Coronary artery (tissue), 2 donors: ENCODE results near the gene KCNK1.
"Not testable (repeated sequence)": the region's sequence is repeated elsewhere in the genome, so short reads cannot be mapped to it uniquely, and the experiment has no call there.

Experiments
- DNase-seq: peaks from one replicate; pipeline ENCODE4 v3.0.0-alpha.2; 2017; ENCODE audit warnings: low spot score
- H3K27ac ChIP-seq, 2 donors: fragments of 200-600 bp; sonication (generic); one replicate each; pipeline ENCODE4 v1.5.1; 2016 to 2019
- H3K4me3 ChIP-seq: fragments of 200-600 bp; sonication (generic); 2 replicates; pipeline ENCODE4 v1.5.1; 2016; ENCODE audit warnings: mild to moderate bottlenecking, moderate library complexity
- TF ChIP-seq, protein P1 (sequence below): fragments of 200-600 bp; sonication (generic); IDR thresholded peaks from one replicate; pipeline ENCODE4 v1.5.1; 2019; ENCODE audit warnings: antibody characterized with exemption

The KCNK1 gene

DNA sequence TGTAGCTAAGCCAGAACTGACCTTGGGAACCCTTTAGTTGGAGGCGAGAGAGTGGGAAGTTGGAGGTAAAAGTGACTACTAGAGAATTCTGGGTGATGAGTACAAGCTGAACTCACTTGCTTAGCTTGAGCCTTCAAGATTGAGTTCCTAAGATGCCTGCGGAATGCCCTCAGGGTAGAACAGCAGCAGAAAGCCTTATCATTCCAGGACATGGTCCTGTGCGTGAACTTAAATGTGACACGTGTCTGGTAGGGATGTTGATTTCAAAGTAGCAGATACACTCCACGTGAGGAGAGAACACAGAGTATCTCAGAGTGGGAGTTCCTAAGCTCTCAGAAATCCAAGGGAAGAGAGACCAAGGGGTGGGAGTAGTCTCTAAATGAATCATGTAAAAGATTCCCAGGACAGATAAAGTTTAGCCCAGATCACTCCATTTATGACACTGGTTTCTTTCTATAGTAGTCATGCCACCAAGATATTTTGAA is 60.1 kb downstream of the KCNK1 start:
- Histone ChIP-seq H3K4me3 (no peak overlapping the region), H3K27ac (no peak overlapping the region)
- DNase-seq: no peak
- TF ChIP-seq, protein P1, sequence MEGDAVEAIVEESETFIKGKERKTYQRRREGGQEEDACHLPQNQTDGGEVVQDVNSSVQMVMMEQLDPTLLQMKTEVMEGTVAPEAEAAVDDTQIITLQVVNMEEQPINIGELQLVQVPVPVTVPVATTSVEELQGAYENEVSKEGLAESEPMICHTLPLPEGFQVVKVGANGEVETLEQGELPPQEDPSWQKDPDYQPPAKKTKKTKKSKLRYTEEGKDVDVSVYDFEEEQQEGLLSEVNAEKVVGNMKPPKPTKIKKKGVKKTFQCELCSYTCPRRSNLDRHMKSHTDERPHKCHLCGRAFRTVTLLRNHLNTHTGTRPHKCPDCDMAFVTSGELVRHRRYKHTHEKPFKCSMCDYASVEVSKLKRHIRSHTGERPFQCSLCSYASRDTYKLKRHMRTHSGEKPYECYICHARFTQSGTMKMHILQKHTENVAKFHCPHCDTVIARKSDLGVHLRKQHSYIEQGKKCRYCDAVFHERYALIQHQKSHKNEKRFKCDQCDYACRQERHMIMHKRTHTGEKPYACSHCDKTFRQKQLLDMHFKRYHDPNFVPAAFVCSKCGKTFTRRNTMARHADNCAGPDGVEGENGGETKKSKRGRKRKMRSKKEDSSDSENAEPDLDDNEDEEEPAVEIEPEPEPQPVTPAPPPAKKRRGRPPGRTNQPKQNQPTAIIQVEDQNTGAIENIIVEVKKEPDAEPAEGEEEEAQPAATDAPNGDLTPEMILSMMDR: no peak

DNA sequence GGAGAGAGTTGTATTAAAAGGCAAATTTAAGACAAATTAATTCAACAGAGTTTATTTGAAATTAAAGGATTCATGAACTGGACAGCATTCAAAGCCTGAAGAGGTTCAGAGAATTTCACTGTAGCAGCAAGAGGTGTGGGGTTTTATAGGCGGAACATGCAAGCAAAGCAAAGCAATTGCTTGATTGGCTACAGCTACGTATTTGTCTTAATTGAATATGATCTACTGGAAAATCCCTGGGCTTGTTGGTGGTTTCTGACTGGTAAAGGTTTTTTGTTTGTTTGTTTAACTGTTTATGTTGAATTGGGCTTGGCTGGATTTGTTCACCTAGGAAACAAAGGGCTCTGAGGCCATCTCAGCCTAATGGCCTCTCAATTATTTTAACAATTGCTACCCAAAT is 61.5 kb downstream of the KCNK1 start:
- TF ChIP-seq, protein P1: no peak
- no peak for DNase-seq
- H3K4me3 ChIP-seq: no peak overlapping the region
- no peak overlapping the region for H3K27ac ChIP-seq

DNA sequence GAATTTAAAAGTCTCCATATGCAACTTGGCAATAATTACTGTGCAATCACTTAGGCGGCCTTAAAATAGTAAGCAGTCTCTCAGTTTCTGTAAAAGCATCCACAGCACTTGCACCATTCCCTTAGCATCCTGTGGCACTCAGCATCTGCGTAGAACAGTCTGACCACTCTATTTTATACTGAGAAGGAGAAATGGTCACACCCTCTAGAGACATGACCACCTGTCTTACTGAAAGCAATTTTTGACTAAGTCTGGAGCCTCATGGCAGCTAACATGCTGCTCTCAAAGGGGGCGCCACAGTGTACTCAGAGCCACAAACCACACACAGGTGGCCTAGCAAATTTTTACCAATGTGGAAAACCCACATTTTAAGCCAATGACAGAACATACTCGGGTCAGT is 62.0 kb downstream of the KCNK1 start:
- DNase-seq: no peak
- TF ChIP-seq, protein P1: no peak
- Histone ChIP-seq H3K4me3 (no peak overlapping the region), H3K27ac (no peak overlapping the region)

DNA sequence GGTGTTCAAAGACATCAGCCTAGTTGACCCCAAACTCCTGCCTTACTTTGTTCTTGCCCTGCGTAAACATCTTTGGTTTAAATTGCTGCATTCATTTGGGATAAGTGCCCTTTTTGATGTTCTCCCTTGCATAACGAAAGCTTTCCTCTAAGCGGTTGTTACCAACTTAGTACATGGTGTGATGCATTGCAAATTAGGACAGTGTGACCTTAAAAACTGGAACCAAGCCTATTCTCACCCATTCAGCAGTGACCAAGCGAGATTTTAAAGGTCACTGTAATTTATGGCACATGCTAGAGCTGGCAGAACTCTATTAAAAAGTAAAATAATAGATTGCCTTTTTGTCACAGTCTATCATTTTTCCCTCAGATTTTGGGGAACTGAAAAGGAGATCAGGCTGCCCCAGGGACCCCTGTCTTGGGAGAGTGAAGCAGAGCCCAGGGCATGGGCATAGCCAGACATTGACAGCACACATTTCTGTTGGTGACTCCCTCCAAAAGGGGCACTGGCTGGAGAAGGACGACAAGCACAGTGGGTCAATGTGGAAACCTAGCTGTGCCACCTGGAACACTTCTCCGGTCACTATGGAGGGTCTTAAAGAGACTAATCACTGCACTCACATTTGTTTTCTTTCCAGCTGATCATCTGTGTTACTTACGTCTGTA is 63.9 kb downstream of the KCNK1 start:
- no peak overlapping the region for H3K27ac ChIP-seq
- no peak overlapping the region for H3K4me3 ChIP-seq
- TF ChIP-seq, protein P1: no peak
- DNase-seq: no peak

DNA sequence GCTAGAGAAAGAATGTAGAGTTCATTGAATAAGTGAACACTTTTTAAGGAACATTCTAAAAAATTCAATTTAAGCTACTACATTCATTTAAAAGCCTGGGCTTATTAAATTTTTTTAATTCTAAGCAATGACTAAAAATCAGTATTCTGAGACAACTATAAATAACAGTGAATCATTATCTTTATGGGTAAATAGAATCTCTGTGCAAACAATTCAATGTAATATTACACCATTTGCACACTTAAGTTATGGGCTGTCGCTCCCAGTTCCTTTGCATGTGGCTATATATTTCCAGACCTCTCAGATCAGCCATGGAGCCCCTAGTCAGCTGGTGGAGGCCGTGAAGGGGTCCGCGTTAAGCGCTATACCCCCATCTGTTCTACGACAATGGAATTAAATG is 65.1 kb downstream of the KCNK1 start:
- TF ChIP-seq, protein P1: no peak
- Histone ChIP-seq H3K27ac (no peak overlapping the region), H3K4me3 (no peak overlapping the region)
- no peak for DNase-seq

DNA sequence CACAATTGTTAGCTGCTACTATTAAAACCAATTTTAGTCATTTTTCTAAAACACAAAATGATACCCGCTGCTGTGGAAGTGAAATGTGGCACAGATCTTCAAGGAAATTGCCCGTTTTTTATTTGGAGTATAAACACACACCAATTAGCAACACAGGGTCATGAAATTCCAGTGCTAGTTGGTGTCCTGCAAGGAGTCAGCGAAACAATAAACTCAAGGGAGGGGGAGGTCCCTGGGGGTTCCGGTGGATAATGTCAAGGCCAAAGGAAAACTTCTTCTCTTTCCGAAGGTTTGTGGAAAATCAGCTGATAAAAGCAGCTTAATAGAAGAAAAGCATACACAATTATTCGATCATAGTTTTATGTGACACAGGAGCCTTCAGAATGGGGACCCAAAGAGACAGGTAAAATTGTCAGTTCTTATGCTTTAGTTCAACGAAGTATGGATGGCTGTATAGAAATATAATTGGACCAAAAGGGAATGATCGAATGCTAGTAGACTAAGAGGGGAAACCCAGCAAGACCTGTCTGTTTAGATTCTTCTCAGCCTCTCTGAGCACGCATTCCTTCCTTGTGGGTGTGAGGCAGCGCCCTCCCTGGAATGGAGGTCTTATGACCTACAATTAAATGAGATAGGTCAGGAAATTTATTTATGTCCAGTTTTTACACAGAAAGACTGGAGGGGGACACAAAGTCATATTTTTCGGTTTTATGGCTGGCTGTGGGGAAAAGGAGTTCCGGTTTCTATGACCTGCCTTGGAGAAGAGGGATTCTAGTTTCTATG is 65.9 kb downstream of the KCNK1 start:
- H3K27ac ChIP-seq: no peak overlapping the region
- no peak for DNase-seq
- TF ChIP-seq, protein P1: no peak
- no peak overlapping the region for H3K4me3 ChIP-seq

DNA sequence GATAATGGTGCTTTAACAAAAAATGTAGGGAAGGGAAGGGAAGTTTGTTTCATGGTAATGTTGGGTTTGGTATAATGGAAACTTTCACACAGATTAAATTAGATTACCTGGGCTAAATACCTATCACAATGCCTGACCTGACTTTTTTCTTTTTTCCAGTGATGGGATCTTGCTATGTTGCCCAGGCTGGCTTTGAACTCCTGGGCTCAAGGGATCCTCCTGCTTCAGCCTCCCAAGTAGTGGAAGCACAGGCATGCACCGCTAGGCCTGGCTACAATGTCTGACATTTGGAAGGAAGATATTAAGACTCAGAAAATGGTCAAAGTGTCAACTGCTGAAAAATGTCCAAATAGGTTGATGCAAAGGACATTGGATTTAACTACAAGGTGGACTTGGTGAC is 67.4 kb downstream of the KCNK1 start:
- Histone ChIP-seq H3K4me3 (no peak overlapping the region), H3K27ac (no peak overlapping the region)
- no peak for DNase-seq
- TF ChIP-seq, protein P1: no peak

DNA sequence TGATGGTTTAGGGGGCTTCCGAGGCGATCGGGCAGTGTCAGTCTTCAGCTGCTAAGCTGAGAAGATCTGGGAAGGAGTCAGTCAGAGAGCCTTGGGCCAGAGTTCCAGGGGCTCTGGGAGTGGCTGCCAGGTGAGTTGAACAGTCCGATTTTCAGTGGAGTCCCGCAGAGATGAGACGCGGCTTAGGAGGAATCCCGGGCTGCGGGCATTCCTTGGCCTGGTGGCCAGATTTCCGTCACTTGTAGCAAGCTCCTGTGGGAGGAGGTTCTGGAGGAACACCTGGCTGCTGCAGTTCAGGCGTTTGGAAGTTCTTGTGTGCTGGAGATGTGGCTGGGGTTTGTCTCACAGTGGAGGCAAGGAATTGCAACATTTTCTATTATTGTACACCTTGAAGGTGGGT is 72.7 kb downstream of the KCNK1 start:
- DNase-seq, H3K4me3 ChIP-seq, H3K27ac ChIP-seq: not testable (repeated sequence)
